Activated CD8-positive, alpha-beta memory T cell treated with anti-CD3 and anti-CD28 coated beads, Interleukin-2, amount 50 U/mL, for 24 hours (primary cell): Measurements from ENCODE around the gene ANXA2.
"Not testable (repeated sequence)": the region's sequence is repeated elsewhere in the genome, so short reads cannot be mapped to it uniquely, and the experiment has no call there.

Source experiments
- DNase-seq: peaks from one replicate; pipeline ENCODE4 v3.0.0-alpha.2; 2020; ENCODE audit errors: extremely low read depth

The ANXA2 gene

GRCh38 chr15:60344461-60344860, 53.3 kb downstream of the ANXA2 start:
- DNase-seq = no peak

- no peak for DNase-seq
These were observed 54.4 kb downstream of the ANXA2 start for GRCh38 chr15:60343221-60343970.

GRCh38 chr15:60340207-60340921, 57.4 kb downstream of the ANXA2 start:
- no peak for DNase-seq

GRCh38 chr15:60339236-60339635, 58.5 kb downstream of the ANXA2 start:
- no peak for DNase-seq

- no peak for DNase-seq
These were observed 59.0 kb downstream of the ANXA2 start for GRCh38 chr15:60338810-60339209.

GRCh38 chr15:60337076-60337475, 60.7 kb downstream of the ANXA2 start:
- no peak for DNase-seq

- not testable (repeated sequence) for DNase-seq
These were observed 62.5 kb downstream of the ANXA2 start for GRCh38 chr15:60335296-60335695.

- DNase-seq = no peak
These were observed 68.8 kb downstream of the ANXA2 start for GRCh38 chr15:60328852-60329443.

- no peak for DNase-seq
These were observed 70.7 kb downstream of the ANXA2 start for GRCh38 chr15:60326824-60327654.

- DNase-seq = no peak
These were observed 71.4 kb downstream of the ANXA2 start for GRCh38 chr15:60326343-60326742.

- no peak for DNase-seq
These were observed 71.9 kb downstream of the ANXA2 start for GRCh38 chr15:60325905-60326304.

GRCh38 chr15:60324706-60325438, 72.9 kb downstream of the ANXA2 start:
- DNase-seq = no peak

GRCh38 chr15:60323322-60323721, 74.5 kb downstream of the ANXA2 start:
- DNase-seq = no peak

GRCh38 chr15:60320365-60320764, 77.4 kb downstream of the ANXA2 start:
- DNase-seq = no peak

- DNase-seq = no peak
These were observed 79.4 kb downstream of the ANXA2 start for GRCh38 chr15:60318216-60318867.

- no peak for DNase-seq
These were observed 80.8 kb downstream of the ANXA2 start for GRCh38 chr15:60316961-60317360.

GRCh38 chr15:60315878-60316277, 81.9 kb downstream of the ANXA2 start:
- no peak for DNase-seq

- DNase-seq = no peak
These were observed 83.9 kb downstream of the ANXA2 start for GRCh38 chr15:60313906-60314305.

- no peak for DNase-seq
These were observed 90.8 kb downstream of the ANXA2 start for GRCh38 chr15:60307034-60307433.

GRCh38 chr15:60301024-60301423, 96.8 kb downstream of the ANXA2 start:
- no peak for DNase-seq
